OCI-LY1 (cell line): ENCODE data around the gene EVI5L.

ENCODE experiments used
- H2AFZ ChIP-seq: fragments of 200-600 bp; sonication (generic), shearing (Covaris generic); 2 replicates; pipeline ENCODE4 v1.6.0; 2014; ENCODE audit warnings: antibody characterized with exemption, mild to moderate bottlenecking, low read length
- H3F3A ChIP-seq: fragments of 200-600 bp; sonication (generic), shearing (Covaris generic); 2 replicates; pipeline ENCODE4 v1.6.0; 2014; ENCODE audit warnings: mild to moderate bottlenecking, antibody characterized with exemption, low read length, moderate library complexity; ENCODE audit not compliant: insufficient read depth
- H3K27ac ChIP-seq: fragments of 200-600 bp; sonication (generic); 2 replicates; pipeline ENCODE4 v1.5.1; 2014; ENCODE audit warnings: low read length, mixed run types, mild to moderate bottlenecking, low read depth; ENCODE audit not compliant: poor library complexity, severe bottlenecking
- H3K27me3 ChIP-seq: fragments of 200-600 bp; sonication (generic); 2 replicates; pipeline ENCODE4 v1.6.0; 2014; ENCODE audit warnings: antibody characterized with exemption, mild to moderate bottlenecking, low read length, moderate library complexity; ENCODE audit not compliant: insufficient read depth
- H3K36me3 ChIP-seq: fragments of 200-600 bp; sonication (generic); 2 replicates; pipeline ENCODE4 v1.6.1; 2014; ENCODE audit warnings: mild to moderate bottlenecking, antibody characterized with exemption, low read length, moderate library complexity, mixed read lengths; ENCODE audit not compliant: insufficient read depth
- H3K4me1 ChIP-seq: fragments of 200-600 bp; sonication (generic); 2 replicates; pipeline ENCODE4 v1.5.1; 2014; ENCODE audit warnings: mild to moderate bottlenecking, low read length, moderate library complexity; ENCODE audit not compliant: insufficient read depth, severe bottlenecking
- H3K4me2 ChIP-seq: fragments of 200-600 bp; sonication (generic), shearing (Covaris generic); 2 replicates; pipeline ENCODE4 v1.6.1; 2014; ENCODE audit warnings: low read length
- H3K4me3 ChIP-seq: fragments of 200-600 bp; sonication (generic); 2 replicates; pipeline ENCODE4 v1.5.1; 2014; ENCODE audit warnings: low read length, low read depth, mild to moderate bottlenecking, mixed read lengths; ENCODE audit not compliant: poor library complexity, severe bottlenecking
- H3K79me2 ChIP-seq: fragments of 200-600 bp; shearing (Covaris generic); 2 replicates; pipeline ENCODE4 v1.6.1; 2016; ENCODE audit warnings: mixed run types, low read length, mixed read lengths; ENCODE audit not compliant: insufficient read depth
- H3K9ac ChIP-seq: fragments of 200-600 bp; sonication (generic), shearing (Covaris generic); 2 replicates; pipeline ENCODE4 v1.6.1; 2014; ENCODE audit warnings: mild to moderate bottlenecking, low read length, mixed read lengths
- H3K9me2 ChIP-seq: fragments of 200-600 bp; sonication (generic), shearing (Covaris generic); 2 replicates; pipeline ENCODE4 v1.6.1; 2014; ENCODE audit warnings: low read depth, mild to moderate bottlenecking, low read length, mixed read lengths
- H3K9me3 ChIP-seq: fragments of 200-600 bp; shearing (Covaris generic); 2 replicates; pipeline ENCODE4 v1.6.1; 2014; ENCODE audit warnings: low read length, mixed read lengths
- H4K20me1 ChIP-seq: fragments of 200-600 bp; sonication (generic), shearing (Covaris generic); 2 replicates; pipeline ENCODE4 v1.6.0; 2016; ENCODE audit warnings: mild to moderate bottlenecking, low read length; ENCODE audit not compliant: insufficient read depth
- EZH2 ChIP-seq: fragments of 200-600 bp; sonication (generic), shearing (Covaris generic); IDR thresholded peaks from 2 replicates; pipeline ENCODE4 v1.8.0; 2017; ENCODE audit warnings: borderline replicate concordance, mixed run types, mild to moderate bottlenecking, antibody characterized with exemption, low read length, moderate library complexity, mixed read lengths
- TF ChIP-seq, protein P1 (sequence below): fragments of 200-600 bp; sonication (generic), shearing (Covaris generic); IDR thresholded peaks from 2 replicates; pipeline ENCODE4 v1.5.1; 2017; ENCODE audit warnings: mild to moderate bottlenecking, antibody characterized with exemption, low read length, moderate library complexity, mixed read lengths

Gene EVI5L

DNA sequence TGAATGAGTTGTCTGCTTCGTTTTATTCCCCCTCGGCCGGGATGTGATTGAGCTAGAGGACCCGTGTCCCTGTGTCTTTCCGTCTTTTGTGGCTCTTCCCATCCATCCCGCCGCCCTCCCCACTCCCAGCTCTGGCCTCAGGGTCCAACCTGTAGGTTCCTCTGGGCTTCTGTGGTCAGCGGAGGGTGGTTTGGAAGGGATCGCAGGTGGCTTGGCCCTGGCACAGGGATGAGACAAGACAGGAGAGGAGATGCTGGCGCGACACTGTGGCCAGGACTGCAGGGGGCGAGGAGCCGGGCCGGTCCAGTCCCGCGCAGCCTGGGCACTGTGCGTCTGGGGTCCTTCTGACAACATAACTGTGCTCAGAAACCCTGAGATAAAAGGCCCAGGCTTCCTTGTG lies 2.0 kb downstream of the EVI5L start:
- no peak overlapping the region for H3K4me2 ChIP-seq

DNA sequence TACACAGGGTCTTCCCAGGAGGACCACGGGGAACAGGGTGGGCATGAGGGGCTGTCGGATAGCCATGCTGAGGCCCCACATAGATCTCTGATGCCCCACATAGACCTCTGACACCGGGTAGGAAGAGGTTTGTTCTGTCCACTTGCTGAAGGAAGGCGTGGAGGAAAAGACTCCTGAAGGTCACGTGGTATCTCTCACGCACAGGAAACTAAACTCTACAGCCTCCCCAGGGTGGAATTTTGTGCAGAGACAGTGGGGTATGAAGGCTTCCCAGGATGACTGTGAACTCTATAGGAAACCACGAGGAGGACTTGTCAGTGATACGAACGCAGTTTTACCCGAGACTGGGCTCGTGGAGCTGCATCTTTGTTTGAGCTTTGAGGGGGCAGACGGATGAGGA lies 2.8 kb downstream of the EVI5L start:
- H3K27me3 ChIP-seq = no peaks in the 10 kb centered on the region
- peaks cover 14% of the 10 kb centered on the region for H3K4me1 ChIP-seq
- no peak overlapping the region for H3K4me2 ChIP-seq
- no peaks in the 10 kb centered on the region for H3F3A ChIP-seq
- no peaks in the 10 kb centered on the region for H3K36me3 ChIP-seq
- H3K79me2 ChIP-seq = no peaks in the 10 kb centered on the region
- no peaks in the 10 kb centered on the region for H4K20me1 ChIP-seq
- H3K27ac ChIP-seq = no peak overlapping the region
- H3K9me3 ChIP-seq = no peaks in the 10 kb centered on the region
- H3K9me2 ChIP-seq = no peaks in the 10 kb centered on the region
- H3K9ac ChIP-seq = no peak overlapping the region
- no peak overlapping the region for H2AFZ ChIP-seq
- TF ChIP-seq, protein P1, sequence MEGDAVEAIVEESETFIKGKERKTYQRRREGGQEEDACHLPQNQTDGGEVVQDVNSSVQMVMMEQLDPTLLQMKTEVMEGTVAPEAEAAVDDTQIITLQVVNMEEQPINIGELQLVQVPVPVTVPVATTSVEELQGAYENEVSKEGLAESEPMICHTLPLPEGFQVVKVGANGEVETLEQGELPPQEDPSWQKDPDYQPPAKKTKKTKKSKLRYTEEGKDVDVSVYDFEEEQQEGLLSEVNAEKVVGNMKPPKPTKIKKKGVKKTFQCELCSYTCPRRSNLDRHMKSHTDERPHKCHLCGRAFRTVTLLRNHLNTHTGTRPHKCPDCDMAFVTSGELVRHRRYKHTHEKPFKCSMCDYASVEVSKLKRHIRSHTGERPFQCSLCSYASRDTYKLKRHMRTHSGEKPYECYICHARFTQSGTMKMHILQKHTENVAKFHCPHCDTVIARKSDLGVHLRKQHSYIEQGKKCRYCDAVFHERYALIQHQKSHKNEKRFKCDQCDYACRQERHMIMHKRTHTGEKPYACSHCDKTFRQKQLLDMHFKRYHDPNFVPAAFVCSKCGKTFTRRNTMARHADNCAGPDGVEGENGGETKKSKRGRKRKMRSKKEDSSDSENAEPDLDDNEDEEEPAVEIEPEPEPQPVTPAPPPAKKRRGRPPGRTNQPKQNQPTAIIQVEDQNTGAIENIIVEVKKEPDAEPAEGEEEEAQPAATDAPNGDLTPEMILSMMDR = no peak
- TF ChIP-seq EZH2 = no peak
- no peak overlapping the region for H3K4me3 ChIP-seq

More for the DNA sequence above, 2.0 kb downstream of the EVI5L start:
- H2AFZ ChIP-seq = no peak overlapping the region
- no peaks in the 10 kb centered on the region for H3K9me3 ChIP-seq
- H3K4me1 ChIP-seq = peaks cover 14% of the 10 kb centered on the region
- no peaks in the 10 kb centered on the region for H3K79me2 ChIP-seq
- H3K9me2 ChIP-seq = no peaks in the 10 kb centered on the region
- H4K20me1 ChIP-seq = no peaks in the 10 kb centered on the region
- TF ChIP-seq, protein P1 = no peak
- TF ChIP-seq EZH2 = no peak
- H3K4me3 ChIP-seq = no peak overlapping the region
- no peaks in the 10 kb centered on the region for H3K27me3 ChIP-seq
- no peak overlapping the region for H3K9ac ChIP-seq
- no peak overlapping the region for H3K27ac ChIP-seq
- H3K36me3 ChIP-seq = no peaks in the 10 kb centered on the region
- H3F3A ChIP-seq = no peaks in the 10 kb centered on the region

DNA sequence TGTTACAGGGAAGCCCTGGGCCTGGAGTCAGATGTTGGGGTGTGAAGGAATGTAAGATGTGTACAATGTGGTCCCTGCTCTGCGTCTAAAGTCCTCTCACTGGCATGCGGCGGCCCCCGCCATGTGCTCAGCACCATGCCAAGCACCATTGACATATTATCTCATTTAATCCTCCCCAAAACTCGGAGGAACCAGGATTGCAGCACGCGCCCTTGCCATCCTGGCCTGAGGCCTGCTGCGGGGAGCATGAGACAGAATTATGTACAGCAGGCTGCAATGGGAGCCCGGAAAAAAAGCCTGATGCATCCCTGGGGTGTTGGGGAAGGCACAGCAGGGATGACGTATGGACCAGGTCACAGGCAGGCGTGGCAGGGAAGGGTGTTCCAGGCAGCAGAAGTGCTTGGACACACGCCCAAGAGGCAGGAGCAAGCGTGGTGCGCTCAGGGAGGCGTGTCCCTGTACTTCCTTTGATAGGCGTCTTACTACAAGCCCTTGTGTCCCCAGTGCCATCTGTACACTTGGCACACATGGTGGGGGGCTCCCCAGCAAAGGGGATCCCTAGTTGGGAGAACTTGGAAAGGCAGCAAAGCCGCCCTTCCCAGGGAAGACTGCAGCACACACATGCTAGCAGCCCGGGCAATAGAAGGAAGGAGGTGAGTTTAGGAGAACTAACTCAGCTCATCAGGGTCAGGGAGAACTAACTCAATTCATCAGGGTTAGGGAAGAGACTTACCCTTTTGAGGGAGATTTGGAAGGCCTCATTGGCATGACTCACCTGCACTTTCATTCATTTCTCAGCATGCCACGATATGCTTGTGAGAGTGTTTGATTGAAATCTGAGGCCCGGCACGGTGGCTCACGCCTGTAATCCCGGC lies 3.4 kb downstream of the EVI5L start:
- H3K79me2 ChIP-seq = no peaks in the 10 kb centered on the region
- no peaks in the 10 kb centered on the region for H3K36me3 ChIP-seq
- no peaks in the 10 kb centered on the region for H3K27me3 ChIP-seq
- H3K4me1 ChIP-seq = peaks cover 14% of the 10 kb centered on the region
- no peak overlapping the region for H3K27ac ChIP-seq
- no peaks in the 10 kb centered on the region for H3K9me2 ChIP-seq
- TF ChIP-seq, protein P1 = no peak
- TF ChIP-seq EZH2 = no peak
- no peak overlapping the region for H3K4me2 ChIP-seq
- H4K20me1 ChIP-seq = no peaks in the 10 kb centered on the region
- no peaks in the 10 kb centered on the region for H3K9me3 ChIP-seq
- no peaks in the 10 kb centered on the region for H3F3A ChIP-seq
- H3K4me3 ChIP-seq = no peak overlapping the region
- no peak overlapping the region for H3K9ac ChIP-seq
- no peak overlapping the region for H2AFZ ChIP-seq
